Large intestine (tissue), 3 donors: Measurements from ENCODE around the gene PRCC. TPM values are rescaled to one million over a fixed set of nuclear protein-coding genes. Genes with fewer than 3 reads are reported as not detected.

ENCODE experiments used
- DNase-seq, 2 donors: peaks; one replicate each; pipeline versions ENCODE4 v3.0.0 to v3.0.0-alpha.2; 2013
- H3K27ac ChIP-seq: one replicate; pipeline ENCODE4 v1.5.1; 2013; ENCODE audit warnings: low read length
- H3K27me3 ChIP-seq: 2 replicates; pipeline ENCODE4 v1.6.1; 2013; ENCODE audit warnings: low read length; ENCODE audit not compliant: control insufficient read depth, insufficient read depth
- H3K36me3 ChIP-seq: 2 replicates; pipeline ENCODE4 v1.6.1; 2013; ENCODE audit warnings: low read length; ENCODE audit not compliant: control insufficient read depth, insufficient read depth
- H3K4me1 ChIP-seq: one replicate; pipeline ENCODE4 v1.6.1; 2013; ENCODE audit warnings: low read length; ENCODE audit not compliant: control insufficient read depth, insufficient read depth
- H3K4me3 ChIP-seq: one replicate; pipeline ENCODE4 v1.5.1; 2013; ENCODE audit warnings: low read length
- H3K9me3 ChIP-seq: one replicate; pipeline ENCODE4 v1.6.1; 2013; ENCODE audit warnings: mild to moderate bottlenecking, low read depth, low read length, moderate library complexity; ENCODE audit not compliant: control insufficient read depth
- WGBS: methylation state at CpG from one replicate; pipeline ENCODE4 v1.1.5; 2013; ENCODE audit warnings: low lambda C conversion rate; ENCODE audit not compliant: insufficient coverage; 5-methylcytosine and 5-hydroxymethylcytosine counted together
- polyA plus RNA-seq: library from polyadenylated mRNA; unstranded; fragments of 120-200 nt; gene quantifications from one replicate; pipeline ENCODE4 v1.2.1, GENCODE V29; 2013

PRCC gene
- polyA plus RNA-seq, 1 donor, result 61.3 TPM

GRCh38 chr1:156728599-156729462 is 38.5 kb upstream of the PRCC start, which contains the start of gene ISG20L2:
ISG20L2 (minus strand) TSS chr1:156728766; CDS start chr1:156727652, 1,114 bp downstream.
- Histone ChIP-seq H3K4me1 (peaks cover 33% of the 10 kb centered on the region), H3K4me3 (peak within 1 kb of the TSS; percentile 76), H3K27me3 (no peaks in the 10 kb centered on the region), H3K27ac (peak within 1 kb of the TSS; percentile 94), H3K36me3 (peaks cover 32% of the 10 kb centered on the region), H3K9me3 (no peaks in the 10 kb centered on the region)
- peak; percentile 99 for DNase-seq
- 0% methylated on average over 2 of the region's 57 CpGs for WGBS

GRCh38 chr1:156733989-156734584 is 33.2 kb upstream of the PRCC start:
- Histone ChIP-seq H3K9me3 (no peaks in the 10 kb centered on the region), H3K4me3 (no peak overlapping the region), H3K36me3 (peaks cover 50% of the 10 kb centered on the region), H3K27me3 (no peaks in the 10 kb centered on the region), H3K27ac (no peak overlapping the region), H3K4me1 (peaks cover 8% of the 10 kb centered on the region)
- DNase-seq, result no peak
- no CpG with 5 or more reads among the region's 20 CpGs for WGBS

GRCh38 chr1:156738407-156738806 is 28.9 kb upstream of the PRCC start:
- no peak for DNase-seq
- H3K36me3 ChIP-seq, result peaks cover 52% of the 10 kb centered on the region
- H3K4me3 ChIP-seq, result no peak overlapping the region
- H3K9me3 ChIP-seq, result no peaks in the 10 kb centered on the region
- H3K27me3 ChIP-seq, result no peaks in the 10 kb centered on the region
- H3K4me1 ChIP-seq, result peaks cover 4% of the 10 kb centered on the region
- no peak overlapping the region for H3K27ac ChIP-seq
- no CpG with 5 or more reads among the region's 10 CpGs for WGBS

- H3K36me3 ChIP-seq, result peaks cover 52% of the 10 kb centered on the region
- 100% methylated on average over 1 of the region's 2 CpGs for WGBS
- no peaks in the 10 kb centered on the region for H3K27me3 ChIP-seq
- H3K4me1 ChIP-seq, result peaks cover 4% of the 10 kb centered on the region
- no peak overlapping the region for H3K27ac ChIP-seq
- H3K9me3 ChIP-seq, result no peaks in the 10 kb centered on the region
- no peak for DNase-seq
- H3K4me3 ChIP-seq, result no peak overlapping the region
These were observed 28.4 kb upstream of the PRCC start for GRCh38 chr1:156738916-156739315.

GRCh38 chr1:156740237-156740740 is 27.0 kb upstream of the PRCC start:
- Histone ChIP-seq H3K4me3 (peak overlapping the region; percentile 67), H3K9me3 (no peaks in the 10 kb centered on the region), H3K27me3 (no peaks in the 10 kb centered on the region), H3K27ac (peak overlapping the region; percentile 57), H3K4me1 (peaks cover 9% of the 10 kb centered on the region), H3K36me3 (peaks cover 60% of the 10 kb centered on the region)
- no peak for DNase-seq
- 73% methylated on average over 1 of the region's 7 CpGs for WGBS

GRCh38 chr1:156740741-156741480 is 26.4 kb upstream of the PRCC start, which contains the start of gene MRPL24:
MRPL24 (minus strand) TSS chr1:156741088; CDS start chr1:156738704, 2,384 bp downstream.
- no peaks in the 10 kb centered on the region for H3K9me3 ChIP-seq
- peak; percentile 99 to 100 for DNase-seq
- no peaks in the 10 kb centered on the region for H3K27me3 ChIP-seq
- peaks cover 58% of the 10 kb centered on the region for H3K36me3 ChIP-seq
- peak within 1 kb of the TSS; percentile 67 for H3K4me3 ChIP-seq
- H3K27ac ChIP-seq, result peak within 1 kb of the TSS; percentile 81
- WGBS, result 0% methylated on average over 1 of the region's 38 CpGs
- H3K4me1 ChIP-seq, result peaks cover 16% of the 10 kb centered on the region

- DNase-seq, result no peak
- H3K36me3 ChIP-seq, result peaks cover 54% of the 10 kb centered on the region
- WGBS, result no CpG with 5 or more reads among the region's 8 CpGs
These were observed 25.8 kb upstream of the PRCC start for GRCh38 chr1:156741481-156741983.

GRCh38 chr1:156742017-156742416 is 25.3 kb upstream of the PRCC start:
- Histone ChIP-seq H3K4me3 (no peak overlapping the region), H3K27me3 (no peaks in the 10 kb centered on the region), H3K27ac (peak overlapping the region; percentile 81), H3K4me1 (peaks cover 21% of the 10 kb centered on the region), H3K36me3 (peaks cover 51% of the 10 kb centered on the region), H3K9me3 (no peaks in the 10 kb centered on the region)
- WGBS, result no CpG with 5 or more reads among the region's 3 CpGs
- DNase-seq, result no peak

More at GRCh38 chr1:156741481-156741983, 25.8 kb upstream of the PRCC start:
- no peaks in the 10 kb centered on the region for H3K9me3 ChIP-seq
- H3K4me3 ChIP-seq, result peak overlapping the region; percentile 28
- H3K27me3 ChIP-seq, result no peaks in the 10 kb centered on the region
- H3K27ac ChIP-seq, result peak overlapping the region; percentile 81
- peaks cover 21% of the 10 kb centered on the region for H3K4me1 ChIP-seq

GRCh38 chr1:156742801-156743200 is 24.5 kb upstream of the PRCC start:
- no peak for DNase-seq
- H3K27ac ChIP-seq, result no peak overlapping the region

More at GRCh38 chr1:156742801-156743200, 24.5 kb upstream of the PRCC start:
- Histone ChIP-seq H3K9me3 (no peaks in the 10 kb centered on the region), H3K4me1 (peaks cover 28% of the 10 kb centered on the region), H3K27me3 (no peaks in the 10 kb centered on the region), H3K4me3 (no peak overlapping the region), H3K36me3 (peaks cover 43% of the 10 kb centered on the region)
- no CpG with 5 or more reads among the region's 4 CpGs for WGBS
